GM21381 (cell line): Measurements from ENCODE around the gene PNPLA5.
"Not testable (repeated sequence)": the region's sequence is repeated elsewhere in the genome, so short reads cannot be mapped to it uniquely, and the experiment has no call there.

Source experiments
- ATAC-seq: cut with Tn5 transposase; IDR thresholded peaks from one replicate; pipeline ENCODE4 v1.9.1; 2021; ENCODE audit warnings: mild to moderate bottlenecking, moderate library complexity; ENCODE audit not compliant: unreplicated experiment

The PNPLA5 gene

DNA sequence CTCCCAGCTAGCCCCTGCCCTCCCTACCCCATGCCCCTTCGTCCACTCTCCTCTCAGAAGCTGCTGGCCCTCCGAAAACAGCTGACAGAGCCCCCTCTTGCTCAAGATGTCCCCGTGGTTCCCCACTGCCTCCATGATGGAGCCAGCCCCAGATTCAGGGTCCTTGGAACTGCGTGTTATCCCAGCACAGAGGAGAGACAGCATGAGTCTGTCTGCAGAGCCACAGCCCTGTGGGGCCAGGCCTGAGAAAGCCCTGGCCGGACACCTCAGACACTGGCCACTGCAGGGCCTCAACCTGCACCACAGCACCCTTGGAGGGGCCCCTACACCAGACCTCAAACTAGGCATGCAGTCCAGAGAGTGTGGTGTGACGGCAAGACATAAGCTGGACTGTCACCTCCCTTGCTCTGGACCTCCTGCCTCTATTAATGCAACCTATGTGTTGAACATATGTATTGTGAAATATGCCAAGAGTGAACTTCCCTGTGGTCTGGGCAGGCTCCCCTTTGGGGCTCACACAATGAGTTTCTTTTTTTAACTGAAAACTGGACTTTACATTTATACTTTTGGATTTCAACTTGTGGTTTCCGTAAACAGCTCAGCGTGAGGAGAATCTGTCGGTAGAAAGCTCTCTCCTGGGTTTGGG is 9.6 kb downstream of the PNPLA5 start:
- ATAC-seq, result no peak

DNA sequence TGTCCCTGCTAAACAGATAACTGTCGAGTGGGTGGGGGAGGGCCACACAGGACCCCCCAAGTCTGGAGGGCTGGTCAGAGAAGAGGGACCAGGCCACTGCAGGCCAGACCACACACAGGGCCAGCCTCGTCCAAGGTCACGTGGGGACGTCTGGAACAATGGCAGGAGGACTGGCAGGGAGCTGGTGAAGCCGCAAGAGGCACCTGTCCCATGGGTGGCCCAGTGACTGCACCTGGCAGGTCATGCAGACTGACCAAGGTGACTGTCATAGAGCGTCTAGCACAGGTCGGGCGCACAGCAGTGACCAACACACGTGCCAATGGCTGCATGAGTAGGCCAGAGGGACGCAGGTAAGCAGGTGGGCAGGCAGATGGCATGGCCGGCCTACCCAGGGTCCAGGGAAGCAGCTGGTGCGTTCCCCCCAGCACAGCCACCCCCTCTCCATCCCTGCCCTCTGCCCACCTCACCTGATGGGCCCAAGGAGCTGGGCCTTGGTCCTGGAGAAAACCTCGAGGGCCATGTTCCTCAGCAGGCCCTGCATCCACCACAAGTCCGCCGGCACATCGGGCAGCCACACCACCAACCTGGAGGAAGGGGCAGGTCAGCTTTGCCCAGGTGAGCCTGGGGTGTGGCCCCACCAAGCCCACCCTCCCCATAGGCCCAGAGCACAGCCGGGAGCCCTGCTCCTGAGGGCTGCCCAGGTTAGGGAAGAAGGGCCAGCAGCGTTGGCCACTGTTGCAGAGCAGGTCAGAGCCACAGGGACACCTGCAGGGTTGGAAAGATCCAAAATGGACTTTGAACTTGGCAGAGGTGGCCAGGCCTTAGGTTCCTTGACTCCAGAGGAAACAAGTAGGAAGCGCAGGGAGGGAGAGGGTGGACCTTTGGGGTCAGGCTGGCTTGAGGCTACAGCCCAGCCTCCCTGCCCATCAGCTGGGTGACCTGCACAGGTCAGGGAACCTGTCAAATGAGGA is 10.4 kb downstream of the PNPLA5 start:
- no peak for ATAC-seq

DNA sequence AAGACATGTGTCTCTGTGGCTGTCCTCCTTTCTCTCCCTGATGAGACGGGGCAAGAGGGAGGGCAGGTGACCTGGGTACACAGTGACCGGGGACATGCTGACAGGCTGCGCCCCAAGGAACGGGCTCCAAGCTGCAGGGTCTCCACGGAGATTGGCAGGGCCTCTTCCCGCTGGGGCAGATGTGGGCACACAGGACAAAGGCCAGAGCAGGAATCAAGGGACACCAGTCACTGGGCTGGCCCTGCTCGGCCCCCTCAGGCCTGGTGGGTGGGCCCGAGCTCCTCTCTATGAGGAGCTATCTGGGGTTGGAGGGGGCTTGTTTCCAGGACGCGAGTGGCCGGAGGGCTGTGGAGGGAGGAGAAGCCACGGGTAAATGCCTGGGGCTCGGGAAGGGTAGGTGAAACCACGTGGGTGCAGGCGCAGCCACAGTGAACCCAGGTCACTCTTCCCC is 11.2 kb downstream of the PNPLA5 start:
- ATAC-seq, result no peak

DNA sequence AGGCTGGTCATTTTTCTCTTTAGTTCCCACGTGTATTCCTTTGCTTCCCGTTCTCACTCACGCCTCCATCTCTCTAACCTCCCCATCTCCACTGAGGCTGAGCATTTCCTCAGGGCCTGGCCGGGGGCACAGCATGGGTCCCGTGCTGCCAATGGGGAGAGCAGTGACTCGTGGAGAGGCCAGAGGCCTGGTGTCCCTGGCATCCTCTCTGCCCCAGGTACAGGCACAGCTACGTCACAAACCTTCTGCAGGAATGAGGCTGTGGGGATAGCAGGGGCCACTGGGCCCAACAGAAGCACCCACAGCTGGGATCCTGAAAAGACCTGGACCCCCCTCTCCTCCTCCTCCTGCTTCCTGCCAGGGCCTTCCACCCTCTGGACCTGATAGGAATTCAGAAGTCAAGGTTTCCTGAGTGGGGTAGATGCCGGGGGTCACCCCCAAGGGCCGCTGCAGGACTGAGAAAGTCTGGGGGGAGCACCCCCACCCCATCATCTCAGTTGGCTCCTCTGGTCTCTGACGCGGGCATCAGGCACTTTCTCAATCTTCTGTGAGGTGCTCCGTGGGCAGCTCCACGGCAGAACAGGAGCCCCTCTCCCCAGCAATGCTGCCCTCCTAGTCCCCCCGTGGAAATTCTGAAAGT is 11.8 kb downstream of the PNPLA5 start:
- no peak for ATAC-seq

DNA sequence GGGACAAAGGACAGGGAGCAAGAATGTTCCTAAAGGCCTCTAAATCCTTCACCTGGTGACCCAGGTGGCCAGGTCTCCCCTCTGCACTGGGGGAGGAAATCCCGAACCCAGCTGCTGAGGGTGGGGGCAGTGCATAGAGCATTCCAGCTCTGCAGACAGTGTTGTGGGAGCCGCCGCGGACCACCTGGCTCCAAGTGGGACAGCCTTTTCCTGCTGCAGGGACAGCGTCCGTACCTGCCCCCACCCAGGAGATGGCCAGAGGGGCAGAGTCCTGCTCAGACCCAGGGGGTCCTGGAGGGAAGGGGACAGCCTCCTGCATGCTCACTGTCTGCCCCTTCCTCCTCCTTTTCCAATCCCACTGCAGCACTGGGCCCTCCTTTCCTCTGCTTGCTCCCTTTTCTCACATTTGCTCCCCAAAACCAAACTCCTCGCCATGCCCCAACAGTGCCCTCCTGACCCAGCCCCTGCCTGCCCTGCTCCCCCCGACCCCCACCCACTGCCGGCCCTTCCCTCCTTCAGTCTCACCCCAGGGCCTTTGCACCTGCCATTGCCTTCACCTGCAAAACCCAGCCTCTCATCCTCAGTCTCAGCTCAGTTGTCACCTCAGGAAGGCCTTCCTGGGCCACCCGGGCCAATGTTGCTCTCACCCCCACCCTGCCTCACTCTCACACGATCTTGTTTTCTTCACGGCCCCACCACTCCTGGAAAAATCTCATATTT is 12.8 kb downstream of the PNPLA5 start:
- ATAC-seq, result no peak

DNA sequence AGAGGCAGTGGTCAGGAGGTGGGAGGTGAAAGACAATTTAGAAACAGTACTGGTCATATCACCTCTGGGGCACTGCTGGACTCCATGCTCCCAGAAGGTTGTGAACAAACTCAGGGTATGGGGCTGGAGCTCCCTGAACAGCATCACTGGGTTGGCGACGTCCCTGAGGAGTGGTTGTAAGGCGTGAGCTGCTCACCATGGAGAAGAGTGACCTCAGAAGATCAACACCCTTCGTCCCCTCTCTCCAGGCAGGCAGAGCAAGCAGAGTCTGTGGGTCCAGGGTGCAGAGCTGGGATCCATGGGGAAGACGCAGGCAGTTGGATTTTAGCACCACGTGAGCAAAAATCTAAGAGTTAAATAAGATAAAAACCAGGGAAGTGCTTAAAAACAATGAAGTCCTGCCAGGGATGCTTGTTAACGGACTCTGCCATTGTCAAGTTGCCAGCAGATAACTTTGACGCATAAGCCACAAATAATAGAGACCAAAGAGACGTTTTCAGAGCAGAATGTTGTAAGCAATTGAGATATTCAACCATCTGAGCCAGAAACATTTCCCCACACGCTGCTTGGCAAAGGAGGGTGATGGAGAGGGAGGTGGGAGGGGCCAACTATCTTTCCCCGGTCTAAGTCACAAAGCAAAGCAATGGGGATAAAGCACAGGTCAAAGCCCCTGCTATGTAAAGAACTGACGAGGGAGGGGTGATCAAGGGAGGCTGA is 13.6 kb downstream of the PNPLA5 start:
- ATAC-seq, result no peak

DNA sequence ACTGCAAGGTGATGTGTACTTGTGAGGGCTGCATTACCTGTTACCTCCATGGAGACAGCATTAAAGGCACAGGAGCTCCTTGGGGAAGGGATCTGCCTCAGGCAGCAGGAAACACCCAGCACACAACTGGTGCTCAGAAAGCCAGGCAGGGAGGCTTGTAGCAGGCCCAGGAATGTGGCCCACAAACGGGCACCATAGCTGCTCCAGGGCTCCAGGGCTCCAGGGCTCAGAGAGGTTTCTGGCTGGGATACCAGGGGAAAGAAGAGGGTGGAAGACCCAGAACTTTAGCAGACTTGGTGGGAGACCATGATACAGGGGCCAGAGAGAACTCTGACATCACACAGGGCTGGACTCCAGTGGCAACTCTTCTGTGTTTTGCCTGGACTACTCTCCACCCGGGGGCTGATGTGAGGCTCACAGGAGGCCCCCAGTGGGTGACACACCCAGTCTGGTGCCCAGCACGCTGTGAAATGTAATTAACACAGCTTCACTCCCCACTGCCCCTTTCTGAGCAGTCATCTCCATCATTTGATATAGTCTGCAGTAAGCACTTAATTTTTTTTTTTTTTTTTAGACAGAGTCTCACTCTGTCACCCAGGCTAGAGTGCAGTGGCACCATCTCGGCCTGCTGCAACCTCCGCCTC is 14.8 kb downstream of the PNPLA5 start:
- ATAC-seq, result no peak

DNA sequence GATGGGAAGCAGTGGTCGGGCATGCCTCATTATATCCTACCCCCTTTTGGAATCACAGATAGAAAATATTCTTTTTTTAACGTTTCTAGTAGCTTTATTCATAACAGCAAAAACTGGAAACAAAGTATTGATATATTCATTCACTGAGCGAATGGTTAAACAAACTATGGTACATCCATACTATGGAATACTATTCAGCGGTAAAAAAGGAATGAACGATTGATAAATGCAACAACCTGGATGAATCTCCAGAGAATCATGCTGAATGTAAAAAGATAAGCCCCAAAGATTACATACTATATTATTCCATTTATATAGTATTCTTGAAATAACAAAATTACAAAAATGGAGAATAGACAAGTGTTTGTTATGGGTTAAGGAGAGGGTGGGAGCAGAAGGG is 22.0 kb downstream of the PNPLA5 start:
- no peak for ATAC-seq

DNA sequence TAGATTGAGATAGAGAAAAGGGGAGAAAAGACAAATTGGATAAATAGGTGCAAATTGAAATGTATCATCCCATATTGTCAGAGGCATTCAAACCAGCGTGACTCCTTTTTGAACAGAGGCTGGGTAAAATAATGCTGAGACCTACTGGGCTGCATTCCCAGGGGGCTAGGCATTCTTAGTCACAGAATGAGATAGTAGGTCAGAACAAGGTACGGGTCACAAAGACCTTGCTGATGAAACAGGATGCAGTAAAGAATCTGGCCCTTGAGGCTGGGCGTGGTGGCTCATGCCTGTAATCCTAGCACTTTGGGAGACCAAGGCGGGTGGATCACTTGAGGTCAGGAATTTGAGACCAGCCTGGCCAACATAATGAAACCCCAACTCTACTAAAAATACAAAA is 22.8 kb downstream of the PNPLA5 start:
- not testable (repeated sequence) for ATAC-seq

DNA sequence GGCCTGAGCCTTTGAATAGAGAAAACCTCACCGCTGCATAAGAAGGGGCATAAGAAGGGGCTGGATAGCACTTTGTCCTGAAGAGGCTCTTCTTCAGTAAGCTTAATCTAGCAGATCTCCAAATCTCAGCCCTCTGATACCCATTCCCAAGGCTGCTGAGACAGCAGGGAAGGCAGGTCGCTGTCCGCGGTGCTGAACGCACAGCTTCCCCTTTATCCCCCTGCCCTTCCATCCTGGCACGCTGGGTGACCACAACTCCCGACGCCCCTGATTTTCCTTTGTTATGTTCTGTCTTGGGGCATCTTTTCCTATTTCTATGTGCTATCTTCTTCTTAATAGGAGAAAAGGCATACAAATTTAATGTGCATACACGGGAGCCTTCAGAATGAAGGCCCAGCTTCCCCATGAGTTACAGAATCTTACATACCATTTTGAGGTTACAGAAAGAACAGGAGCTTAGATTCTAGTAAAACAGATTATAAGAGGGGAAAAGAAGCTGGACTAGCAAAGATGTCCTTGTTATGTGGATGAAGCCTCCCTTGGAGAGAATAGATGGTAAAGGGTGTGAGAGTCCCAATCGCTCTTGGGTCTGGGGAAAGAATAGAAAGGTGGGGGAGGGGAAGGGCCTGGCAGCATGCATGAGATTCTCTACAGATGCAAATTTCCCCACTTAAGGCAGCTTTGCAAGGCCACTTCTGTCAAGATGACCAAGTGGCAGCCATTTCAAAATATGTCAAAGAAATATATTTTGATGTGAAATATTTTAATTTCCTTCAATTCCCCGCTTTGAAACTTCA is 23.8 kb downstream of the PNPLA5 start:
- ATAC-seq, result no peak

DNA sequence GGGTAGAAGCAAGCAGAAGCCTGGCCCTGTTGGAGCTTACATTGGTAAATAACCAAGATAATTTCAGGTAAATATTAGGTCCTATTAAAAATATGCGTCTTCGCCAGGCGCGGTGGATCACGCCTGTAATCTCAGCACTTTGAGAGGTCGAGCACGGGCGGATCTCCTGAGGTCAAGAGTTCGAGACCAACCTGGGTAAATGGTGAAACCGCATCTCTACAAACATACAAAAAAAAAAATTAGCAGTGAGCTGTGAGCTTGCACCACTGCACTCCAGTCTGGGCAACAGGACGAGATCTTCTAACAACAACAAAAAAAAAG is 29.0 kb downstream of the PNPLA5 start:
- no peak for ATAC-seq

DNA sequence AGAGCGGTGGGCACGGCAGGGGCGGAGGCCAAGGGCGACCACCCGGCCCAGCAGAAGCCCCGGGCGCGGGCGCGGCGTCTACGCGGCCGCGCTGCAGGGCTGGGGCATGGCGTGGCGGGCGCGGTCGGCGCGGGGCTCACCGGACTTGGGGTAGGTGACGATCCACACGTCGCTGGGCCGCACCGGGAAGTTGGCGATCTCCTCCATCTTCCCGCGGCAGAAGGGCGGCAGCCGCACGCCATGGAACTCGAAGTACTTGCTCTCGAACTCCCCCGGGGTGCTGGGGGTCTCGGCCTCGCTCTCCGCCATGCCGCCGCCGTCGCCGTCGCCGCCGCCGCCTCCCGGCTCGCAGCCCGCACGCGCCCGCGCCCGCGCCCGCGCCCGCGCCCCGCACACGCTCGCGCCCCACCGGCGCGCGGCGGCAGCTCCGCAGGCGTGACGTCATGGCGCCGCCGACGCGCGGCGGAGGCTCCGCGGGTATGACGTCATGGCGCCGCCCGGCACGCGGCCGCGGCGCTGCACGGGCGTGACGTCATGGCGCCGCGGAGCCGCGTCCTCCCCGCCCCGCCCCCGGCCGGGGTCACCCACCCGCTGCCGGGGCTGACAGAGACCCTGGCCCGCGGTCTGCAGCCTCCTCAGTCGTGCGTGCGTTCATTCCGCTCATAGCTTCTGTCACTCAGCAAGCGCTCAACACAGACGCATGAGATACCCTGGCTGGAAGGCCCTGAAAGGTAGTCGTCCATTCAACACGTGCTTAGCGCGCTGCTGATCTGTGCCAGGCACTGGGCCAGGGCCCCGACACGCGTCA is 29.5 kb downstream of the PNPLA5 start, which contains the start of gene SULT4A1:
Gene SULT4A1 (minus strand): TSS at position 440 of the 808 bp plus-strand sequence. CDS start 131 bp downstream, at position 309.
- ATAC-seq, result no peak

DNA sequence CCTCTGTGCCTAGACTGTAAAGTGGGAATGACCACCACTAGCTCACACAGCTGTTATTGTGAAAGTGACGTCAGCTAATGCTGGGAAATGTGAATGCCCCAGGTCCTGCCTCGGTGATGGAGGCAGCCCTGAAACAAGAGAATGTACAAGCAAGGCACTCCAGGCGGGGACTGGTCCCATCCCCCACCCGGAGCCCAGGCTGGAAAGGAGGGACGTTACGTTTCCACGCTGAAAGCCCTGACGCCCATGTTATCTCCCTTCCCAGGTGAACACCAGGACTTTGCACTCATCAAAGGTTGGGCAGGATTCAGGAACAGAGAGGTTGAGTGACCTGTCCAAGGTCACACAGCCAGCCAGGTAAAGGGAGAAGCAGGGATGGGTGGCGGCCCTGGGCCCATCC is 30.3 kb downstream of the PNPLA5 start:
- ATAC-seq, result no peak

DNA sequence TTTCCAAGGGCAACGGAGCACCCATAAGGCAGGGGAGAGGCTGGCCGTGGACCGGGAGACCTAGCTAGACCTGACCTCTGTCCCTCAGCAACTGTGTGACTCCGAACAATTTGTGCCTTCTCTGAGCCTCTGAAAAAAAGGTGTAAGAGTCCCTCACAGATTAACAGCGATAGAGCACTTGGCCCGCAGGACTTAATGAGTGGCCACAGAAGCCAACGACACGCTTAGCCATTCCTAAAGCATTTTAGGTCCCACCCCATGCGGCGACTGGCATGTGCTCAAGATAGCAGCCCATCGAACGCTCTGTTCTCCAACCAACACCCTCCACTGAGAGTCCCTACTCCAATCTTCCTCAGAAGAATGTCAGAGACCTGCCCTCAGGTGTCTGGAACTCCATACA is 31.0 kb downstream of the PNPLA5 start:
- no peak for ATAC-seq

DNA sequence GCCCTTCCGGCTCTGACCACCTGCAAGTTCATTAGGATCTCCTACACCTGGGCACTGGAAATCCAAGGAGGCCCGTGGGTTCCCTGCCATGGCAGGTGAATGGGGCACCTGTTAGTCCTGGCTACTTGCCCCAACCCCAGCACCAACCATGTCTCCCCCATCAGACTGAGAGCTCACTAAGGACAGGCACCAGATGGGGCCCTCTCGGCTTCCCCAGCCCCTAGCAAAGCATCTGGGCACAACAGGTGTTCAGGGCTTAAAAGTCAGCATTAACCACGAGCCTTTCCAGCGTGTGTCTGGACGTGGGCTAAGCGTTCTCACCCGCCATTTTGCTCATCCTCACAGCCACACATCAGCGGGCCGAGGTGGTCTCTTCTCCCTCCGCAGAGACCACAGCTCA is 31.7 kb downstream of the PNPLA5 start:
- ATAC-seq, result no peak

DNA sequence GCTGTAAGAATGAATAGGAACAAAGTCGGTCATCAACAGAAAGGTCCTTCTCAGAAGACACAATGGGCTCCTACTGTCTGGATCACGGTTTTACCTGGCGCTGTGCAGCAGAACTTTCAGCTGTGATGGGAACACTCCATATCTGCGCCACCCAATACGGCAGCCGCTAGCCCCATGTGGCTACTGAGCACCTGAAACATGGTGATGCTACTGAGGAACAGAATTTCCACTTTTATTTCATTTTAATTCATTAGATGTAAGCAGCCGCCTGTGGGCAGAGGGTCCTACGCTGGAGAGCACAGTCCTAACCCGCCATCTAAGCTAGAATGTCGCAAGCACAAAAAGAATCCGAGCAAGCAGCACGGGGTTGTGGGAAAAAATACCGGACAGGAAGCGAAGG is 32.2 kb downstream of the PNPLA5 start:
- ATAC-seq, result no peak

DNA sequence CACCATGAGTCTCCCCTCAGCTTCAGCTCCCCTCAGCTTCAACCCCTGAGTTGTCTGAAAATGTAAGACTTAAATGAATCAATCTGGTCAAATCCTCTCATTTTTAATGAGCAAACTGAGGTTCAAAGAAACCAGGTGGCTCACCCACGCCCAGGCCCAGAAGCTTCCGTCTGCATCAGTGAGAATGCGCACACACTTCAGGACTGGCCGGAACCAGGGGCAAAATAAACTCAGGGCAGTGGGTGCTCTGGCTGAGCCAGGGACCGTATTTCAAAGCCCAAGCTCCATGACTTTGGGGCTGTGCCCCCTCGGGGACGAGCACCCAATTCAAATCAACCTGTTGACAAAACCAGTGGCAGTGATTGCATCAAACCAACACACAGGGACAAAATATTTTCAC is 32.6 kb downstream of the PNPLA5 start:
- no peak for ATAC-seq

DNA sequence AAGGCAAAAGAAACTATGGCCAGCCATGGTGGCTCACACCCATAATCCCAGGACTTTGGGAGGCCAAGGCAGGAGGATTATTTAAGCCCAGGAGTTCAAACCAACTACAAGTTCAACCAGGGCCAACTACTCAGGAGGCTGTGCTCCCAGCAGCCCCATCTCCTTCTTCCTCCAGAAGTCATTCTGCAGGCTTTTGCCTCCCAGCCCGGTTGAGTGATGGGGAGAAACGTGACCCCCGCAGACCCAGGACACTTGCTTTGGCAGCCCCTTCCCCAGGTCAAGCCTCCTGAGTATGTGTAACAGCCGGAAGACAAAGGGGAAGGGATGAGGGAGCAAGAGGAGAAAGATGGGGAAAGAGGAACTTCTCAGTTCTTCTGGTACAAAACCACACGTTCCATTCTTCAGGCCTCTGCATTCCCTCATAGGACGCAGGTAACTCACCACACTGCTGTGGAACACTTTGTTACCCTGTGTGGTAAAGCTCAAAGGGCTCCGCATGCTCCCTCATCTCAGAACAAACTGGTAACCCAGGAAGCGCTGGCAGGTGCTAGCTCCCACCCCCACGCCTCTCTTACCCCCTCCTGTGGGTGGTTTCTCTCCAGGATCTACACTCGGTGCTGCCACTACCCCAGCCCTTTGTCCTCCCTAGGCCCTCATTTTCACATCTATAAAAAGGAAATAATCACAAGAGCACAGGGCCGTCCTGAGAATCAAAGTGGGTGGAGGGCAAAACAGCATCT is 33.5 kb downstream of the PNPLA5 start:
- no peak for ATAC-seq
